Midbrain (tissue), 1 donor: Measurements from ENCODE around the gene TMEM35A.
"Not testable (repeated sequence)": the region's sequence is repeated elsewhere in the genome, so short reads cannot be mapped to it uniquely, and the experiment has no call there.

Experiments used
- DNase-seq: peaks from one replicate; lab custom pipeline; 2025; lab: John Stamatoyannopoulos, UW

TMEM35A gene, protein sequence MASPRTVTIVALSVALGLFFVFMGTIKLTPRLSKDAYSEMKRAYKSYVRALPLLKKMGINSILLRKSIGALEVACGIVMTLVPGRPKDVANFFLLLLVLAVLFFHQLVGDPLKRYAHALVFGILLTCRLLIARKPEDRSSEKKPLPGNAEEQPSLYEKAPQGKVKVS

DNA sequence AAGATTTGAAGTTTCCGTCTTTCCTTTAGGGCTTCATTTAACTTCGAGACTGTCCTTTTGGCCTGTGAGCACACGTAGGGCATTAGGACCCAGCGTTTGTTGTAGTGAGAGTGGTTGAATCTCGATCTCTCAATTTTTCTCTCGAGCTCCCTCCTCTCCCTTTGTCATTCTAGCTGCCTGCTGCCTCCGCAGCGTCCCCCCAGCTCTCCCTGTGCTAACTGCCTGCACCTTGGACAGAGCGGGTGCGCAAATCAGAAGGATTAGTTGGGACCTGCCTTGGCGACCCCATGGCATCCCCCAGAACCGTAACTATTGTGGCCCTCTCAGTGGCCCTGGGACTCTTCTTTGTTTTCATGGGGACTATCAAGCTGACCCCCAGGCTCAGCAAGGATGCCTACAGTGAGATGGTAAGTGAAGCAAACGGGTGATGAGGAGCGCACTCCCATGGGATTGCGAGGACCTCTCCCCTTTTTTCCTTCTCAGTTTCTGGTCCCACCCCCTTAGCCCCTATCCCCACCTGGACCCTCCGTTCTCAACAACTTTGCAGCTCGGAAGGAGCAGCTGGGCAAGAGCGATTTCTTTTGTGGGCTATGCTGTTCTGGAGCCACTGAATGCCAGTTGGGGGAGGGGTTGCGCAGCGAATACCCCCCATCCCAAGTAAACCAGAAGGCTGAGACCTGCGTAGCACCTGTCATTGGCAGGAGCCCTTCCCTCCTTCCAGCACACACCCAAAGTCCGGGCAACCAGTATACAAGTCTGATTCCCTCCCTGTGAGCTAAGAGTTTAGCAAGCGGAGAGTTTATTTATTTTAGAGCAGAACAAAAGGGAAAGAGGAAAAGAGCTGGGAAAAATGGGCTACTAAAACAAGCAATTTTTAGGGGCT, at the start of gene TMEM35A:
Gene TMEM35A (plus strand): TSS at position 164 of the 883 bp plus-strand sequence. CDS start 124 bp downstream, at position 288.
- peak; percentile 31 for DNase-seq

DNA sequence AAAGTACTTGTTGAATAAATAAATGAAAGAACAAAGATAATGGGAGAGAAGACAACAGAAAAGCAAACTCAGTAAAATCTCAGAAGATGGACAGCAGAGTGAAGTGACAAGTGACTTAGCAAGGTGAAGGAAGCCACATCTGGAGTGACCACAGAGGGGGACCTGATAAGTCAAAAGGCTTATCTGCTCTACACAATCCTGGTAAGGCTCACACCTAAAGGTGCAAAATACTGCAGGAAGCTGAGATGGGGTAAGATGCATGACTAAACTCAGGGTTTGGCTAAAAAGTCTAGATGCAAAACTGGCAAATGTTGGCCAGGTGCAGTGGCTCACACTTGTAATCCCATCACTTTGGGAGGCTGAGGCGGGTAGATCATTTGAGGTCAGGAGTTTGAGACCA, 49.0 kb upstream of the TMEM35A start:
- DNase-seq: no peak

DNA sequence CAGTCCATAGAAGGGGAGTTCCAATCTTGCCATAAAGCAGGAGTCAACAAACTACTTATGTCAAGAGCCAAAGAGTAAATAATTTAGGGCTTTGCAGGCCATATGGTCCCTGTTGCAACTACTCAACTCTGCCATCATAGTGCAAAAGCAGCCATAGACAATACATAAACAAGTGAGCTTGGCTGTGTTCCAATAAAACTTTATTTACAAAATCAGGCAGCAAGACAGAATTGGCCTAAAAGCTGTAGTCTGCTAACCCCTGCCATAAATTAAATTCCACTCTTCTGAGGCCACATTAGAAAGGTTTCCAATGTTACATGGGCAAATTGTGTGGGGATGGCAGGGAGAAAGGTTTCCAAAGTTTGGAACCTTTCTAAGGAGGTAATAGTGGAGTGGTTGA, 41.4 kb upstream of the TMEM35A start:
- no peak for DNase-seq

DNA sequence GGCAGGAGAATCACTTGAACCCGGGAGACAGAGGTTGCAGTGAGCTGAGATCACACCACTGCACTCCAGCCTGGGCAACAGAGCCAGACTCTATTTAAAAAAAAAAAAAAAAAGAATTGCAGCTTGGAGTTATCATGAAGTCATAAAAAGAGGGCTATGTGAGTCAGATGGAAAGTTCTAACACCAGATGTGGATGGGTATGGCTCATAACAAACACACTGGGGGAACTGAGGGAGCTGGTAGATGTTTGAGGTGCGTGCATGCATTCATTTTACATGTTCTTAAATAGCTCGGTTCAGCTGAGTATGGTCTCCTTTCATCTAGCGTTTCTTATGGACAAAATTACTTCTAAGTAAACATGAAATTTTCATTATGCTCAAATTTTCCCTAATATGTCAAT, 38.5 kb upstream of the TMEM35A start:
- DNase-seq: no peak

DNA sequence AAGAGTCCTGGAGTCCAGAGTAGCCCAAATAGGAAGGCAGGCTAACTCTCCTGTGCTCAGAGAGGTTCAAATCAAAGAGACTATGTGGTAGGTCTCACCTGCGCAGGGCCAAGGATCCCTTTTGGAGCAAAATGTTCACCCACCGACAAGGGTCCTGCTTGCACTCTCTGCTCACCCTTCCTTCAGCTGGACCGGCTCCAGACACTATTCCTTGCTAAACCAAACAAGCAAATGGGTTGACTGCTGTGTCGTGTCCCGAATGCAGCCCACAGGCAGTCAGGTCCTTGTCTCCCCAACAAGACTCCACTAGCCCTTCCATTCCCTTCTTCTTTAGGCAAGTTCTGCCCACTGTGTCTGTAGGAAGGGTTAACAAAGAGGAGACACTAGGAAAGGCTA, 27.5 kb upstream of the TMEM35A start:
- DNase-seq: no peak

DNA sequence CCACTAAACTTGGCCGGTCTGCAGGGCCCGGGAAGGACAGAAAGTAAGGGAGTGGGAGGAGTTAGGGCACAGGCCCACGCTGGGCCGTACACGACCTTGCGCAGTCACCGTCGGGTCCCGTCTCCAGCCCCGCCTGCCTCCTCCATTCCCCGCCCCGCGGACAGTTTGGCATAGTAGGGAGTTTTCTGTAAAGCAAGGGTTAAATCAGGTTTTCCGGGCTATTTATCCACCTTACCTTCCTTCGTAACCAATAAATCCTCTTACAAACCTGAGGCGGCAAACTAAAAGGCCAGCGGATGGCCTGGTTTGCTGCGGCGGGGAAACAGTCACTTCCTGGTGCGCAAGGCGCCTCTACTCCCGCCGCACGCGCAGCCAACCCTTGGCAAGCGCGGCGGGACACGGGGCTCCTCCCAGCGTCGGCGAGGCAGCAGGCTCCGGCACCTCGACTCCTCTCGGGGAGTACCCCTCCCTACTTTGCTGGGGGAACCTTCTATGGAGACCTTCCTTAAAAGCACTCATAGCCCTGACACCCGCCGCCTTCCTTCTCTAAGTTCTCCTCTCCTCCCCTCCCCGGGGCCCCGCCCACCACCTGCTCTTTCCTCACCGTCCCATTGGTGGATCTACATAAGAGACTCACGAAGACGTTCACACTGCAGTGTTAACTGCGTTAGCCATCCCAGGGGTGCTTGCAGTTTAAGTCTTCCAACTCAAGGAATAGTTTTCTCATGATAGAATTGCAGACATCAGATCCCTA, 27.0 kb upstream of the TMEM35A start, which contains the start of gene TRMT2B:
Gene TRMT2B (minus strand): TSS at position 563 of the 754 bp plus-strand sequence. CDS start 9,822 bp downstream, outside the sequence.
- DNase-seq: peak; percentile 78

DNA sequence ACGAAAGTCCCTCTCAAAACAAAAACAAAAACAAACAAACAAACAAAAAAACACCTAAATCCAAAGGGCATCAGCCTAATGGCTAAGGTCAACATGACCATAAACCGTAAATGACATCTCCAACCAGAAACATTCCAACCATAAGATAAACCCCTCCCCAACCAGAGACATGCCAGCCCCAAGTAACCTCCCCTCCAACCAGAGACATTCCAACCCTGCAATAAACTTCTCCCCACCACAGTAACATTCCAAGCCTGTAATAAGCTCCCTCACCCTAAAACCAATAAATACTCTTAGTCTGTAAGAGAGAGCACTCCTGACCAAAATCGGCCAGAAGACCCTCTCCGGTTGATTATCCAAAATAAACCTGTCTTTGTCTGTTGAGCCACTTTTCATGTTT, 22.1 kb upstream of the TMEM35A start:
- not testable (repeated sequence) for DNase-seq

DNA sequence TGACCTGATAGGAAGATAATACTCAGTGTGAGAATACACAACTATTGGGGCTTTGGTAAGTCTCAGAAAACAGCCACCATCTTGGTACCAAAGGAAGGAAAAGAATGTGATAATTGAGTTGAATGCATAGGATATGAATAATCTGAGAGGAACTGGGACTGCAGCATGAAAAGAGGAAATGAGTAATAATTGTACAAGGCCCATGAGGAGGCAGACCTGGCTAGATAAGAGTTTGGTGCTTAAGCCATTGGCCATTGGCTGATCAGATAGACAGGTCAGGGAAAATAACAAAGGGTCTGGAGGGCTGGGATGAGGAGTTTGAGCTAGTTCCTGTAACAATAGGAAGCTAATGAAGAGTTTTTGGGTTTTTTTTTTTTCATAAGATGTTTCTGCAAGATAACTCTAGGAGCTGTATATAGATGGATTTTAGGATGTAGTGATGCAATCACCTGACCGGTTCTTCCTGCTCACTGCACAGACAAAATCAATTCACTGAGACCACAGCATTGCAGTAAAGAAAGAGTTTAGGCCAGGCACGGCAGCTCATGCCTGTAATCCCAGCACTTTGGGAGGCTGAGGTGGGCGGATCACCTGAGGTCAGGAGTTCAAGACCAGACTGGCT, 21.5 kb upstream of the TMEM35A start:
- DNase-seq: no peak

DNA sequence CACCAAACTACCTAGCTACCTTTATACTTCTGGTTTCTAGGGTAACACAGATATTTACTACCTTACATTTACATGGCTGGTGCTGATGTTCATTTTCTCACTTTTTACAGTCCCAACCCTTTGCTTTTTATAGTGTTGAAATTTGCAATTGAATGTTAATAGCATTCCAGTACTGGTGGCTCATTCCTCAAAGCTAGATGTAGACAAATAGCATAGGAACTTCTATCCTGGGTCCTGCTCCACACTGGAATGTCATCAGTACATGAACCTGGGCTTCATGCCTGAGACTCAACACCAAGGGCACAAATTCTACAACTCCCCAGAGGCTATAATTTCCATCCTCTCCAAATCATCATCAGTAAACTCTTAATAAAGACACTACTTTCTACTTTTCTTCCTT, 16.5 kb upstream of the TMEM35A start:
- DNase-seq: no peak

DNA sequence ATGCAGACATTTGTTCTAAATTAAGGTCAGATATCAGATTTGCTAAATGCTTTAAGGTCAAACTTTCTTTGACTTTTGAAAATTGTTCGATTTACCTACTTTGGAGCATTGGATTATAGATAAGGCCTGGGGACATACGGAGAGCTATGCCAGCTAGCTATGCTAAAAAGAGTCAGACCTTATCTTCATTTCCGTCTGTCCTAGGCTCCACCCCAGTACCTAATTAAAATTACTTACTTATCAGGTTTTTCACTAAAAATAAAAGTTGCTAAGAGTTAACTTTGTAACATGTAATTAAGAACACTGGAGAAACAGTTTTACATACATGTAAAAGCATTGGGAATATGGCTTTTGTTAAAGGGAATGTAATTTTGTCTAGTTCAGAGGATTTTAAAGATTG, 7.1 kb upstream of the TMEM35A start:
- DNase-seq: no peak

DNA sequence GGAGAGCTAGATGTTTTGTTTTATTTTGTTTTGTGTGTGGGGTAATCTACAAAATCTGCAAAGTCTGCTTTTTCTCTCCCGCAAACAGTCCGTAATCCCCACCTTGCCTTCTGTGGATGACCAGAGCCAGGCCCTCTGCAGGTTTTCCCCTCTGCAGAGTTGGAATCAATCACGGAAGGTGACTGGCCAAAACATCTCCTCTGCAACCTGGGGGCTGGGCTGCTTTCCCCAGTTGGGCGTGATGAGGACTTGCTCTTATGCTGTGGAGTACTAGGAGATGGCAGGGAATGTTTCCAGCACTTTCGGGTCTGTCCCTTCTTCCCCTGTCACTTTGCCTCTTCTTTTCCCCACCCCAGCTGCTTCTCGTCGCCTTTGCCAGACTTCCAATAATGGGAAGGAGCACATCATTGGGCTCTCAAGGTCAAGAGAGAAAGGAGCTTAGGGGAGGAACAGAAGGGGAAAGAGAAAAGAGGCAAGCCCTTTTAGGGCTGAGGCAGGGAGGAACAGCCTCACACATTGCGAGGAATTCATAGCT, 1.1 kb downstream of the TMEM35A start:
- DNase-seq: no peak

DNA sequence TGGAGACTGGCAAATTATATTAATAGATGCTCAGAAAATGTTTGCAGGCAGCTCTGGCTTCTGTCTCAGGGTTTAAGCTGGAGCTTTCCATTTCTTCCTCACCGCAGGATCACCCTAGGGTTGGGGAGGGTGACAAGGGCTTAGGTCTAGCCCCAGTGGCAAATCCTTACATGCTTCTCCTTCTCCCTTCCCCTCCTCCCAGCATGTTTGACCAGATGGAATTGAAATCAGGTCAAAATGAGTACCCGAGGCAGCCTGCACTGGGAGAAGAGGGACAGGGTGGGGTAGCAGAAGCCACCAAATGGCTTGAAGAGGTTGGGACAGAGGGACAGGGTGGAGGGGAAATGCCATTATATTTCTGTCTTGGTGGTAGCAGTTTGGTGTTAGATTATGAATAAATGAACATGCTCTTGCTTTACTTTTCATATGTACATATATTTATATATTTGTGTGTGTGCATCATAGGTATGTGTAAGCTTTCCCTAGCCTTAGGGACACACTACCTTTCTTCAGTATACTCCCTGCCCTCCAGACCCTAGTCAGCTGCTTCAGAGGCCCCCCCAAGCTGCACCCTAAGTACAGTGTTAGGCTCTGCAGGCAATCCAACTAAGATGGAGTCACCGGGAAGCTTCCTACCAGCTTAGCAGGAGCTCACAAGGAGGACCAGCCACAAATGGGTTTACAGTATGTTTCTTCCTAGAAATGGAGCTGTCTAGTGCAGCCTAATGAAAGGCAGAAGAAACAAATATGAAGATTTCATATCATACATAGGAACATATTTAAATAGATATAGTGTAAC, 1.8 kb downstream of the TMEM35A start:
- DNase-seq: no peak

DNA sequence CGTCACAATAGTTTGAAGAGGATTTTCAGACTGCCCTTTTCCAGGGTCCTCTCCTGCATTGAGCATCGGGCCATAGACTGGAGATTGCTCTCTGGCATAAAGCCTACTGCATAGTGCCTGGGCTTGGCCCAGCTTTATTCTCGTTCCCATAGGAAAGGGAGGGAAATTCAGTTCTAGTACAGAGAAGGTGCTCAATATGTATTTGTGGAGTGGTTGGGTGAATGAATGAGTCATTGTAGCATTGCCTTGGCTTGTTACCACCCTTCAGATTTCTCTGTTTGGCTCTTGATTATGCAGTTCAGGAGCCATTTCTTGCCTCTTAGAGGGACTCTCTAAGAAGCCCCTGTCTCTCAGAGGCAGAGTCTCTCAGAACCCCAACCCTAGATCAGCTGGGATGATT, 2.6 kb downstream of the TMEM35A start:
- DNase-seq: no peak

DNA sequence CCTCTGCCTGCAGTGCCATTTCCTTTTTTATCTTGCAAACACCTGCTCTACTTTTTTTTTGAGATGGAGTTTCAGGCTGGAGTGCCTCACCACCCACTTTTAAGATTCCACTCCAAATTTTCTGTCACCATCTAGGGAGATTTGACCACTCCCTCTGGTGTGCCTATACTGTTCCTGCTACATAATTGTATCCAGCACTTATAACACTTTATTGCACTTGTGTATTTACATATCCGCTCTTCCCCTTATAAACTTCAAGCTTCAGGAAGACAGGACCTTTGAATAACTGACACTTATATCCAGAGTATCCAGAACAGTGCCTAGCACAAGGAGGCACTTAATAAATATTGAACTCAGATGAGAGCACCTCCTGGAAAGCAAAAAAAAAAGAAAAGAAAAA, 13.1 kb downstream of the TMEM35A start:
- DNase-seq: no peak

DNA sequence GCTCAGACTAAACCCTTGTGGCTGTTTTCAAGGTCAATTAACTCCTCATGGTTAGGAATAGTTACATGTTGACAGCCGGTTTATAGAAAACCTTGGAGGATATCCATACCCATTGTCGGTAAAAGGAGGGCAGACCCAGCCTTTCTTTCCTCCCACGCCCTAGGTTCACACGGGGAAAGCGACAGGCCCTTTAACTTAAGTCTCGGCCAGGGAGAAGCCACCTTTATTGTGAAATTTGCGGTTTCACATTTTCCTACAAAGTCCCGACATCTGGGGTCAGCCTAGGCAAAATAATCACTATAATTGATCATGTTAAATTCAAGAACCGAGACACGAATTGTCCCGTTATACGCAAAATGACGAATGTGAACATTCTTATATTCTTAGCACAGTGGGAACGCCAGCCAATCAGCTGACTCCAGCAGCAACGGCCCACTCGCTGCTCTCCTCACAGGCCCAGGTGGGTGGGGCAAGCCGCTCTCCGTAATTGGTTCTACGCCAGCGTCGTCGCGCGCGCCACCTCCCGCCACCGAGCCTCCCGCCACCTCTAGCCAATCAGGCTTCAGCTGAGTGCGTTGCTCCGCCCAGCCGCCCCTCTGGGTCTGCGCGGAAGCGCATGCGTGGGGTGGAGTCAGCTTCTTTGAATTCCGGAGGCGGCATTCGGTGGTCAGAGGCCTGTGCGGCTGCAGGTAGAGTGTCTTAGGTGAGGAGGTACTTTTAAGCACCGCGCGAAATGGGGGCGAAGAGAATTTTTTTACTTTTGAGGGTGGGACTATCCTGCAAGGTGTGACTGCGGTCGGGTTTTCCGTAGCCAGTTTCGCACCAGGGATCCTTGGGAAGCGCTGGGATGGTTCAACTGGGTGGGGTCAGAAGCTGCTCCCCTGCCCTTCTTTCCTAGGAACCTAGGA, 19.1 kb downstream of the TMEM35A start, which contains the start of gene CENPI:
Gene CENPI (plus strand): TSS at position 659 of the 908 bp plus-strand sequence. CDS start 2,867 bp downstream, outside the sequence.
- DNase-seq: peak; percentile 90

DNA sequence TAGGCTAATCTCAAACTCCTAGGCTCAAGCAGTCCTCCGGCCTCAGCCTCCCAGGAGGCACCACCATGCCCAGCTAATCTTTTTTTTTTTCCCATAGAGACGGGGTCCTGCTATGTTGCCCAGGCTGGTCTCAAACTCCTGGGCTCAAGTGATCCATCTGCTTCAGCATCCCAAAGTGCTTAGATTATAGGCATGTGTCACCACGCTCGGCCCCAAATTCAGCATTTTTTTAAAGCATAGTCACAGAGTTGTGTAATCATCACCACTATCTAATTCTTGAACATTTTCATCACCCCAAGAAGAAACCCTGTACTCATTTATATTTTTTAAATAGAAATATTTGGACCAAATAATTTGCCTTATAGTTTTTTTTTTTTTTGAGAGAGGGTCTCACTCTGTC, 29.6 kb downstream of the TMEM35A start:
- no peak for DNase-seq

DNA sequence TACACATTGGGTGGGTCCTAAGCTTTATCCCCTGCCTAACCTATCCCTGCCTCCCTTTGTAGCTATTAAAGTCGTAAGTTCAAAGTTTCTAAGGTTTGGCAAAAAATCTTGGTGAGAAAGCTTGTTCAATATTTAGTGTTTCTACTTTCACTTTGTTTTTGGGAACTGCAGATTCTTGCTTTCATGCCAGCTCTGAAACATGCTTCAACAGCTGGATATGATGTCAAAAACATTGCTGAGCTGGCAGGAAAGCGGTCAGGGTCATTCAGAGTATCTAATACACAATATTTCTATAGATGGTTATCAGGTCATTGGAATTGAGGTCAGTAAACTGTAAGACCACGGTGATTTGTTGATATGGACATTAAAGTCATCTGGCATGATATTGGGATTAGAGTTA, 39.0 kb downstream of the TMEM35A start:
- no peak for DNase-seq

DNA sequence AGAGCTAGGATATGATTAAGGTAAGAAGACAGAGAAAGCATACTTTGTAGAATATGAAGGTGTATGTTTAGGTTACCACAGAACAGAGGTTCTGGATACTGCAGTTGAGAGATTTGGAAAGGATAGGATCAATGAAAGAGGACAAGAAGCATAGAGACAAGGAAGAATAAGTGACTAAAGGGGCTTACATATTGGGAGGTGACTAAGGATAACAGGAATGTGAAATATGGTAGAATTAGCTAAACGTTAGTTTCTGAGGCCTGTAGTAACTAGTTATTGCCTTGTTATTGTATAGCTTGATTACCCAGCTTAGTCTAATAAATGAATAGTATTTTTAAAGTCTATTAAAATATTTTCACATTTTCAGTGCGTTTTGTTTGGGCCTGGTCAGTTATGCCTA, 57.6 kb downstream of the TMEM35A start:
- no peak for DNase-seq
